ENCODE results near the gene PRR30.
"Not testable (repeated sequence)": the region's sequence is repeated elsewhere in the genome, so short reads cannot be mapped to it uniquely, and the experiment has no call there.

The PRR30 gene

GRCh38 chr2:27130396-27130795 lies 8.8 kb downstream of the PRR30 start:
- H3K27ac ChIP-seq (ENCODE audit: low read depth, low read length), result no peak overlapping the region
- H3K9ac ChIP-seq (ENCODE audit: low read depth in 1 of 2, low read length in 2 of 2), result no peak overlapping the region
- no peaks in the 10 kb centered on the region for H3K27me3 ChIP-seq (ENCODE audit: control insufficient read depth in 1 of 2, insufficient read depth in 2 of 2, low read length in 2 of 2)
- no peaks in the 10 kb centered on the region for H3K9me3 ChIP-seq (ENCODE audit: control insufficient read depth in 1 of 2, low read length in 2 of 2)
- H3K36me3 ChIP-seq (ENCODE audit: control insufficient read depth in 1 of 2, insufficient read depth in 2 of 2, low read length in 2 of 2), result peaks cover 23 to 37% of the 10 kb centered on the region in 2 donors
- peaks cover 14 to 16% of the 10 kb centered on the region in 2 donors for H3K4me1 ChIP-seq (ENCODE audit: control insufficient read depth in 1 of 2, insufficient read depth in 2 of 2, low read length in 2 of 2)
- no peak overlapping the region for H3K4me3 ChIP-seq (ENCODE audit: low read depth in 1 of 2, low read length in 2 of 2)

GRCh38 chr2:27128668-27129571 lies 10.3 kb downstream of the PRR30 start:
- Histone ChIP-seq H3K4me1 (ENCODE audit: control insufficient read depth in 1 of 2, insufficient read depth in 2 of 2, low read length in 2 of 2) (peaks cover 14 to 19% of the 10 kb centered on the region in 2 donors), H3K27me3 (ENCODE audit: control insufficient read depth in 1 of 2, insufficient read depth in 2 of 2, low read length in 2 of 2) (no peaks in the 10 kb centered on the region), H3K4me3 (ENCODE audit: low read depth in 1 of 2, low read length in 2 of 2) (no peak overlapping the region), H3K27ac (ENCODE audit: low read depth, low read length) (no peak overlapping the region), H3K36me3 (ENCODE audit: control insufficient read depth in 1 of 2, insufficient read depth in 2 of 2, low read length in 2 of 2) (peaks cover 23 to 37% of the 10 kb centered on the region in 2 donors), H3K9ac (ENCODE audit: low read depth in 1 of 2, low read length in 2 of 2) (no peak overlapping the region), H3K9me3 (ENCODE audit: control insufficient read depth in 1 of 2, low read length in 2 of 2) (no peaks in the 10 kb centered on the region)

- no peaks in the 10 kb centered on the region for H3K27me3 ChIP-seq (ENCODE audit: control insufficient read depth in 1 of 2, insufficient read depth in 2 of 2, low read length in 2 of 2)
- peaks cover 10 to 19% of the 10 kb centered on the region in 2 donors for H3K4me1 ChIP-seq (ENCODE audit: control insufficient read depth in 1 of 2, insufficient read depth in 2 of 2, low read length in 2 of 2)
- H3K9ac ChIP-seq (ENCODE audit: low read depth in 1 of 2, low read length in 2 of 2), result no peak overlapping the region
- peaks cover 23 to 37% of the 10 kb centered on the region in 2 donors for H3K36me3 ChIP-seq (ENCODE audit: control insufficient read depth in 1 of 2, insufficient read depth in 2 of 2, low read length in 2 of 2)
- no peak overlapping the region for H3K4me3 ChIP-seq (ENCODE audit: low read depth in 1 of 2, low read length in 2 of 2)
- no peak overlapping the region for H3K27ac ChIP-seq (ENCODE audit: low read depth, low read length)
- no peaks in the 10 kb centered on the region for H3K9me3 ChIP-seq (ENCODE audit: control insufficient read depth in 1 of 2, low read length in 2 of 2)
Observed at GRCh38 chr2:27127883-27128667, 11.1 kb downstream of the PRR30 start.

- no peak overlapping the region for H3K9ac ChIP-seq (ENCODE audit: low read depth in 1 of 2, low read length in 2 of 2)
- H3K4me1 ChIP-seq (ENCODE audit: control insufficient read depth in 1 of 2, insufficient read depth in 2 of 2, low read length in 2 of 2), result peaks cover 5 to 18% of the 10 kb centered on the region in 2 donors
- H3K4me3 ChIP-seq (ENCODE audit: low read depth in 1 of 2, low read length in 2 of 2), result no peak overlapping the region
- H3K27me3 ChIP-seq (ENCODE audit: control insufficient read depth in 1 of 2, insufficient read depth in 2 of 2, low read length in 2 of 2), result no peaks in the 10 kb centered on the region
- no peak overlapping the region for H3K27ac ChIP-seq (ENCODE audit: low read depth, low read length)
- no peaks in the 10 kb centered on the region for H3K9me3 ChIP-seq (ENCODE audit: control insufficient read depth in 1 of 2, low read length in 2 of 2)
- peaks cover 8 to 25% of the 10 kb centered on the region in 2 donors for H3K36me3 ChIP-seq (ENCODE audit: control insufficient read depth in 1 of 2, insufficient read depth in 2 of 2, low read length in 2 of 2)
Observed at GRCh38 chr2:27126252-27126710, 12.9 kb downstream of the PRR30 start.

- Histone ChIP-seq H3K36me3 (ENCODE audit: control insufficient read depth in 1 of 2, insufficient read depth in 2 of 2, low read length in 2 of 2) (peaks cover 2 to 13% of the 10 kb centered on the region in 2 donors), H3K27me3 (ENCODE audit: control insufficient read depth in 1 of 2, insufficient read depth in 2 of 2, low read length in 2 of 2) (peaks cover 0 to under 1% of the 10 kb centered on the region in 2 donors), H3K4me1 (ENCODE audit: control insufficient read depth in 1 of 2, insufficient read depth in 2 of 2, low read length in 2 of 2) (peaks cover 5 to 18% of the 10 kb centered on the region in 2 donors), H3K27ac (ENCODE audit: low read depth, low read length) (no peak overlapping the region), H3K4me3 (ENCODE audit: low read depth in 1 of 2, low read length in 2 of 2) (no peak overlapping the region), H3K9me3 (ENCODE audit: control insufficient read depth in 1 of 2, low read length in 2 of 2) (no peaks in the 10 kb centered on the region), H3K9ac (ENCODE audit: low read depth in 1 of 2, low read length in 2 of 2) (no peak overlapping the region)
Observed at GRCh38 chr2:27125104-27125503, 14.1 kb downstream of the PRR30 start.

- Histone ChIP-seq H3K27ac (ENCODE audit: low read depth, low read length) (peak within 1 kb of the TSS; percentile 4), H3K9ac (ENCODE audit: low read depth in 1 of 2, low read length in 2 of 2) (peak within 1 kb of the TSS; percentile 41 to 63)
Observed at GRCh38 chr2:27123302-27124150, 15.7 kb downstream of the PRR30 start, which contains the start of gene ABHD1. Gene ABHD1 (plus strand): TSS chr2:27123815. CDS start chr2:27123949, 134 bp downstream.

GRCh38 chr2:27122791-27123190 lies 16.4 kb downstream of the PRR30 start:
- Histone ChIP-seq H3K36me3 (ENCODE audit: control insufficient read depth in 1 of 2, insufficient read depth in 2 of 2, low read length in 2 of 2) (no peaks in the 10 kb centered on the region), H3K4me3 (ENCODE audit: low read depth in 1 of 2, low read length in 2 of 2) (peak overlapping the region; percentile 74 to 89), H3K4me1 (ENCODE audit: control insufficient read depth in 1 of 2, insufficient read depth in 2 of 2, low read length in 2 of 2) (peaks cover 9 to 27% of the 10 kb centered on the region in 2 donors), H3K27ac (ENCODE audit: low read depth, low read length) (no peak overlapping the region), H3K27me3 (ENCODE audit: control insufficient read depth in 1 of 2, insufficient read depth in 2 of 2, low read length in 2 of 2) (peaks cover 12% of the 10 kb centered on the region in 2 donors), H3K9me3 (ENCODE audit: control insufficient read depth in 1 of 2, low read length in 2 of 2) (no peaks in the 10 kb centered on the region), H3K9ac (ENCODE audit: low read depth in 1 of 2, low read length in 2 of 2) (peak overlapping the region in 1 of 2 donors; percentile 63)

More at GRCh38 chr2:27123302-27124150, 15.7 kb downstream of the PRR30 start, which contains the start of gene ABHD1:
- no peaks in the 10 kb centered on the region for H3K9me3 ChIP-seq (ENCODE audit: control insufficient read depth in 1 of 2, low read length in 2 of 2)
- peaks cover 9 to 24% of the 10 kb centered on the region in 2 donors for H3K4me1 ChIP-seq (ENCODE audit: control insufficient read depth in 1 of 2, insufficient read depth in 2 of 2, low read length in 2 of 2)
- peak within 1 kb of the TSS; percentile 74 to 89 for H3K4me3 ChIP-seq (ENCODE audit: low read depth in 1 of 2, low read length in 2 of 2)
- no peaks in the 10 kb centered on the region for H3K36me3 ChIP-seq (ENCODE audit: control insufficient read depth in 1 of 2, insufficient read depth in 2 of 2, low read length in 2 of 2)
- H3K27me3 ChIP-seq (ENCODE audit: control insufficient read depth in 1 of 2, insufficient read depth in 2 of 2, low read length in 2 of 2), result peaks cover 5 to 8% of the 10 kb centered on the region in 2 donors

- no peak overlapping the region for H3K9ac ChIP-seq (ENCODE audit: low read depth in 1 of 2, low read length in 2 of 2)
Observed at GRCh38 chr2:27121906-27122305, 17.3 kb downstream of the PRR30 start.

GRCh38 chr2:27119330-27119670 lies 19.9 kb downstream of the PRR30 start:
- not testable (repeated sequence) for H3K9ac ChIP-seq (ENCODE audit: low read depth in 1 of 2, low read length in 2 of 2)
- H3K4me3 ChIP-seq (ENCODE audit: low read depth in 1 of 2, low read length in 2 of 2), result peak overlapping the region; percentile 64 to 75

More at GRCh38 chr2:27121906-27122305, 17.3 kb downstream of the PRR30 start:
- H3K36me3 ChIP-seq (ENCODE audit: control insufficient read depth in 1 of 2, insufficient read depth in 2 of 2, low read length in 2 of 2), result no peaks in the 10 kb centered on the region
- no peak overlapping the region for H3K27ac ChIP-seq (ENCODE audit: low read depth, low read length)
- peaks cover 12% of the 10 kb centered on the region in 2 donors for H3K27me3 ChIP-seq (ENCODE audit: control insufficient read depth in 1 of 2, insufficient read depth in 2 of 2, low read length in 2 of 2)
- H3K4me3 ChIP-seq (ENCODE audit: low read depth in 1 of 2, low read length in 2 of 2), result no peak overlapping the region
- peaks cover 9 to 27% of the 10 kb centered on the region in 2 donors for H3K4me1 ChIP-seq (ENCODE audit: control insufficient read depth in 1 of 2, insufficient read depth in 2 of 2, low read length in 2 of 2)
- no peaks in the 10 kb centered on the region for H3K9me3 ChIP-seq (ENCODE audit: control insufficient read depth in 1 of 2, low read length in 2 of 2)

More at GRCh38 chr2:27119330-27119670, 19.9 kb downstream of the PRR30 start:
- not testable (repeated sequence) for H3K36me3 ChIP-seq (ENCODE audit: control insufficient read depth in 1 of 2, insufficient read depth in 2 of 2, low read length in 2 of 2); H3K9me3 ChIP-seq (ENCODE audit: control insufficient read depth in 1 of 2, low read length in 2 of 2); H3K27ac ChIP-seq (ENCODE audit: low read depth, low read length)
- peaks cover 12% of the 10 kb centered on the region in 2 donors for H3K27me3 ChIP-seq (ENCODE audit: control insufficient read depth in 1 of 2, insufficient read depth in 2 of 2, low read length in 2 of 2)
- peaks cover 9 to 25% of the 10 kb centered on the region in 2 donors for H3K4me1 ChIP-seq (ENCODE audit: control insufficient read depth in 1 of 2, insufficient read depth in 2 of 2, low read length in 2 of 2)
